ENCODE results near the gene NAALADL2.

The NAALADL2 gene

DNA sequence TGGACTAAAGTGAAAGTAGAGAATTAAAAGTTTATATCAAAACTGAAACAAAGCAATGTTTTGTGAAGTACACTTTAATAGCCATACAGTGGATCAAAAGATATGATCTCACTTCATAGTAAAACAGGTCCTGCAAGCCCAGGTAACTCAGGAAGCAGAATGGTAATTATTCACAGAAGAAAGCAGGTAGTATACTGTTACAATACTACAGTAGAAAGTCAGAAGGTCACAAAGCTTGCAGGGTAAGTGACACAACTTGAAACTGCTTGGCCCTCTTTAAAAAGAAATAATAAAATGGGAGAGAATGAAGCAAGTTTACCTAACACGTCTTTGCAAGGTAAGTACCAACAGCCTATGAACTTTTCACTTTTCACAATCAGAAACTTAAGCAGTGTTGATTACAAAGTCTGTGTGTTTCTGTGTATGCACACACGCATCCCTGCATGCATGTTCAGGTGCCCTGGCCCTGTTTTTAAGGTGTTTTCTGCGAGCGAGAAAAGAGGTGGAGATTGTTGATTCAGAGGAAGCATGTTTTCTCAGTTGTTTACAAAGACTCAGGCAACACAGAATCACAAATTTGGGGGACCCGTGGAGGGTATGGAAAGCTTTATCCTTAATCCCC, at the start of gene NAALADL2:
NAALADL2 (plus strand) TSS at position 221 of the 622 bp plus-strand sequence.
- DNase-seq (ENCODE audit: low read depth in 1 of 2, low spot score in 1 of 2), result peak; percentile 28 to 91
- peak; percentile 77 for TF ChIP-seq JUND (IDR thresholded peaks at IDR 0.05; ENCODE audit: low read depth)
- in situ Hi-C loops (cut with HindIII; ENCODE audit: low pct_unique_long_range_greater_than_20kb, low sequenced_read_pairs), result no loop called here

- in situ Hi-C loops (cut with HindIII; ENCODE audit: low pct_unique_long_range_greater_than_20kb, low sequenced_read_pairs), result no loop called here
- DNase-seq (ENCODE audit: low read depth in 1 of 2, low spot score in 1 of 2), result no peak
- no peak for TF ChIP-seq JUND (IDR thresholded peaks at IDR 0.05; ENCODE audit: low read depth)
Measured at GRCh38 chr3:174810254-174810653, 48.9 kb upstream of the NAALADL2 start.

GRCh38 chr3:174812172-174812862, 46.8 kb upstream of the NAALADL2 start:
- in situ Hi-C loops (cut with HindIII; ENCODE audit: low pct_unique_long_range_greater_than_20kb, low sequenced_read_pairs), result no loop called here
- TF ChIP-seq JUND (IDR thresholded peaks at IDR 0.05; ENCODE audit: low read depth), result no peak
- no peak for DNase-seq (ENCODE audit: low read depth in 1 of 2, low spot score in 1 of 2)

DNA sequence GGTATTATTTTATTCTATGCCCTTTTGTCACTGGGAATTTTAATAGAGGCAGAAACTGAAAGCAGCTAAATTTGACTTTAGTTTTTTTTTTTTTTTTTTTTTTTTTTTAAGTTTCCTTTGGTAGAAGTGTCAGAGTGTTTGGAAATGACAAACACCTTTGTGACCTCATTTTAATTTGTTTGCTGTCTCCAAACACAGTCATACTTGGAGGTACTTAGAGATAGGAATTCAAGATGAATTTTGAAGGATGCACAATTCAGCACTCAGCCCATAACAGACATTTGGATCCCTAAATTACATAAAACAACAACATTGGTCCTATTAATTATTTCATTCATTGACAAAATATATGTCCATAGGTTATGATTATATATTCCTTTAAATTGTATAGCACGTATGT, 43.4 kb upstream of the NAALADL2 start:
- peak in 1 of 2 experiments; percentile 45 for DNase-seq (ENCODE audit: low read depth in 1 of 2, low spot score in 1 of 2)
- no peak for TF ChIP-seq JUND (IDR thresholded peaks at IDR 0.05; ENCODE audit: low read depth)
- in situ Hi-C loops (cut with HindIII; ENCODE audit: low pct_unique_long_range_greater_than_20kb, low sequenced_read_pairs), result no loop called here

GRCh38 chr3:174820885-174821284, 38.2 kb upstream of the NAALADL2 start:
- no peak for DNase-seq (ENCODE audit: low read depth in 1 of 2, low spot score in 1 of 2)
- in situ Hi-C loops (cut with HindIII; ENCODE audit: low pct_unique_long_range_greater_than_20kb, low sequenced_read_pairs), result no loop called here
- no peak for TF ChIP-seq JUND (IDR thresholded peaks at IDR 0.05; ENCODE audit: low read depth)

DNA sequence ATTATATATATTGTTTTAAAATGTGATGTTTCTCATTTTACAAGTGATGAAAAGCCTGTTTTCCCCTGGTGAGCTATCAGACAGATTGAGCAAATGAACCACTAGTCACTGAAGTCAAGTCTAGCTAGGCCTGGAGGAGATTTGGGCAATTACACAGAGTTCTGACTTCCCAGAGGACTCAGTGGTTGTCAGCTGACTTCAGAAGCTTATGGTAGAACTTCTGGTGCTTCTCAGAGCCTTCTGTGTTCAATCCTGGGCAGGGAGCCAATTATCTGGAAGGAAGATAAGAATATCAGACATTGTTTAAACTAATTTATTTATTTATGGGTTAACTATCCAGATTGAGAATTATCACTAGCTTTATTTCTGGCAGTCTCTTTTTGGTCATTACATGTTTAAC, 37.7 kb upstream of the NAALADL2 start:
- in situ Hi-C loops (cut with HindIII; ENCODE audit: low pct_unique_long_range_greater_than_20kb, low sequenced_read_pairs), result no loop called here
- TF ChIP-seq JUND (IDR thresholded peaks at IDR 0.05; ENCODE audit: low read depth), result no peak
- no peak for DNase-seq (ENCODE audit: low read depth in 1 of 2, low spot score in 1 of 2)

GRCh38 chr3:174822320-174822719, 36.8 kb upstream of the NAALADL2 start:
- in situ Hi-C loops (cut with HindIII; ENCODE audit: low pct_unique_long_range_greater_than_20kb, low sequenced_read_pairs), result no loop called here
- no peak for TF ChIP-seq JUND (IDR thresholded peaks at IDR 0.05; ENCODE audit: low read depth)

GRCh38 chr3:174826069-174826468, 33.1 kb upstream of the NAALADL2 start:
- in situ Hi-C loops (cut with HindIII; ENCODE audit: low pct_unique_long_range_greater_than_20kb, low sequenced_read_pairs), result no loop called here
- TF ChIP-seq JUND (IDR thresholded peaks at IDR 0.05; ENCODE audit: low read depth), result no peak
- DNase-seq (ENCODE audit: low read depth in 1 of 2, low spot score in 1 of 2), result peak in 1 of 2 experiments; percentile 52

More at GRCh38 chr3:174822320-174822719, 36.8 kb upstream of the NAALADL2 start:
- no peak for DNase-seq (ENCODE audit: low read depth in 1 of 2, low spot score in 1 of 2)

DNA sequence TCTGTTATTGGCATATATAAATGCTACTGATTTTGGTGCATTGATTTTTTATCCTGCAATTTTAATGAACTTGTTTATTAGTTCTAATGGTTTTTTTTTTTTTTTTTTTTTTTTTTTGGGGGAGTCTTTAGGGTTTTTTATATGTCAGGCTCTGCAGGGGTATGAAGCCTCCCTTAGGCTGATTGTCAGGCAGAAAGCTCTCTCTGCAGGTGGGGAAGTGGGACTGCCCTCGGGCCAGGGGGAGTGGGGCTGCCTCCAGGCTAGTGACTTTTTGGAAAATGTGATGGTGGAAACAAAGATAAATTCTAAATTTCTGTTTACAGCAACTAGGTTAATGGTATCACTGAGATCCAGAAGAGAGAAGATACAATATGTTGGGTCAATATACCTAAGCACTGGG, 14.4 kb upstream of the NAALADL2 start:
- in situ Hi-C loops (cut with HindIII; ENCODE audit: low pct_unique_long_range_greater_than_20kb, low sequenced_read_pairs), result no loop called here
- no peak for DNase-seq (ENCODE audit: low read depth in 1 of 2, low spot score in 1 of 2)

DNA sequence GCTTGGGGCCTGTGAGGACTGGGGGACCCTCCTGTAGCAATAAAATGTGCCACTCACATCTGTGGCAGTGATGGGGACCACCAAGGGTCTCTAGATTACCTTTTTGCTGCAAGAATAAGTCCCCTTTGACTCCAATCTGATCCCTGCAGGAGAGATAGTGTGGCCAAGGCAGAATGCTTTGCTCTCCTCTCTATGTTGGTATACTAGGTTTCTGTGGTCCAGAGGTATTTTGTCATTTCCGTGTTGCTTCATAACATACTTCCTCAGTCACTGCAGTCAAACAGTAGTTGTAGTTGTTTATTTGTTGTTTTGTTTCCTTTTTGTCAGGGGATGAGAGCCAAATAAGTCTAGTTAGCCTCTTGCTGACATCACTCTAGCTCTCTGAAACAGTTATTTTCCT, 13.1 kb upstream of the NAALADL2 start:
- TF ChIP-seq JUND (IDR thresholded peaks at IDR 0.05; ENCODE audit: low read depth), result no peak
- in situ Hi-C loops (cut with HindIII; ENCODE audit: low pct_unique_long_range_greater_than_20kb, low sequenced_read_pairs), result no loop called here
- DNase-seq (ENCODE audit: low read depth in 1 of 2, low spot score in 1 of 2), result no peak

More for the DNA sequence above, 14.4 kb upstream of the NAALADL2 start:
- TF ChIP-seq JUND (IDR thresholded peaks at IDR 0.05; ENCODE audit: low read depth), result no peak

DNA sequence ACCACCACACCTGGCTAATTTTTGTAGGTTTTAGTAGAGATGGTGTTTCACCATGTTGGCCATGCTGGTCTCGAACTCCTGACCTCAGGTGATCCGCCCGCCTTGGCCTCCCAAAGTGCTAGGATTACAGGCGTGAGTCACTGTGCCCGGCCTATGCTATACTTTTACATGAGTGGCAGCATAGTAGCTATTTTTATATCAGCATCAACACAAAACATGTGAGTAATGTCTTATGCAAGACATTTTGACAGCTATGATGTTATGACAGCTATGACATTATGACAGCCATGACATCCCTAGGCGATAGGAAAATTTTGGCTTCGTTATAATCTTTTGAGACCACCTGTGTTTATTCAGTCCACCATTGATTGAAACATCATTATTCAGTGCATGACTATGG, 4.1 kb upstream of the NAALADL2 start:
- no peak for DNase-seq (ENCODE audit: low read depth in 1 of 2, low spot score in 1 of 2)
- in situ Hi-C loops (cut with HindIII; ENCODE audit: low pct_unique_long_range_greater_than_20kb, low sequenced_read_pairs), result no loop called here
- no peak for TF ChIP-seq JUND (IDR thresholded peaks at IDR 0.05; ENCODE audit: low read depth)

DNA sequence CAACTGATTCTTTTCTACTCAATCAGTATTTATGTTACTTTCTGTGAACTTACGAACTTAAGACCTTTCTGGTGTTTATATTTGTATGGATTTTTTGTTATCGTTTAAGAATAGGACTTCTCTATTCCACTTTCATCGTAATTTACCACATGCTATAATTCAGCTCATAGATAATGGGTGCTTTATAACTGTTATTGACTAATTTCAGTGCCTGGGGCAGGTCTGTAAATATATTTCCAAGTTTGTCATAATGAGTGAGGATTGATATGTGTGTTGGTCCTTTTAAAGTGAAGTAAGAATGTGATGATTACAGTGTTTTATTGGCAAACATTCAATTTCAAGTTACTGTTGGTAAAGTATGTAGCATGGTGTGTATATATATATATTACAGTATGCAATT, 1.8 kb upstream of the NAALADL2 start:
- TF ChIP-seq JUND (IDR thresholded peaks at IDR 0.05; ENCODE audit: low read depth), result 0 out of 2 replicates have a peak, but pooled peaks have one; percentile 15
- in situ Hi-C loops (cut with HindIII; ENCODE audit: low pct_unique_long_range_greater_than_20kb, low sequenced_read_pairs), result no loop called here
- peak in 1 of 2 experiments; percentile 29 for DNase-seq (ENCODE audit: low read depth in 1 of 2, low spot score in 1 of 2)

GRCh38 chr3:174858353-174858752, 781 bp upstream of the NAALADL2 start:
- in situ Hi-C loops (cut with HindIII; ENCODE audit: low pct_unique_long_range_greater_than_20kb, low sequenced_read_pairs), result no loop called here
- TF ChIP-seq JUND (IDR thresholded peaks at IDR 0.05; ENCODE audit: low read depth), result no peak
- DNase-seq (ENCODE audit: low read depth in 1 of 2, low spot score in 1 of 2), result peak in 1 of 2 experiments; percentile 39
